ENCODE results near the gene LARGE2.

The LARGE2 gene

GRCh38 chr11:45930031-45930794 is 7.8 kb downstream of the LARGE2 start:
- no peak for DNase-seq (ENCODE audit: low read depth)

GRCh38 chr11:45930951-45931570 is 8.6 kb downstream of the LARGE2 start:
- DNase-seq (ENCODE audit: low read depth): no peak

- no peak for DNase-seq (ENCODE audit: low read depth)
These were observed 9.3 kb downstream of the LARGE2 start for GRCh38 chr11:45931739-45932138.

- DNase-seq (ENCODE audit: low read depth): no peak
These were observed 9.8 kb downstream of the LARGE2 start for GRCh38 chr11:45932217-45932616.

GRCh38 chr11:45933131-45933831 is 10.8 kb downstream of the LARGE2 start:
- DNase-seq (ENCODE audit: low read depth): no peak

DNA sequence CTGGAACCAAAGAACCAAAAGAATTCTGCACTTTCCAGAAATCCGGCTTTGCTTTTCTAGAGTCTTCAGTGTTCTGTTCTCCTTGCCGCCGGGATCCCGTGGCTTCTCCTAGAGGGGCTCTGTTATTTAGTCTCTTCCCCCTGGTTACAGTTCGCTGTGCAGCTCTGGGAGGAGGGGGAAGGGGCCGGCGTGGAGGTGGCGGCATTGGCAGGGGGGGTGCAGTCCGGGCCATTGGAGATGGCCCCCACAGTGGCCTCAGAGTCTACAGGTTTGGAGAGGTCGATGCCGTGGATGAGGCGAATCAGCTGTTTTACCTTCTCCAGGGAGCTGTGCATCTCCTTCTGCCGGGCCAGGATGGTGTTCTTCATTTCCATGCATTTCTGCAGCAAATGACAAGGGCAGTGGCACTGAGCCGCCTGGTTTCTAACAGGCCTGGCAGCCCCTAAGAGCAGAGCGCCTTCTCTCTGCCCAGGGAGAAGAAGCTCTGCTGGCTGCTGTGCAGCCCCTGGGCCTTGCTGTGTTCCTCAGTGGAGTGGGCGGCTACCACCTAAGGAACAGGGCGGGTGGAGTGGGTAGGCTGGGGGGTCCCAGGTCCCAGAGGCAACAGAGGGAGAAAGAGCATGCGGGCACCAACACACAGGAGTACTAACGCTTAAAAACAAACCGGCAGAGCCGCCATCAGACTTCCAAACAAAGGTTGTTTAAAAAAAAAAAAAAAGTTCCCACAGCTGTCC is 11.6 kb downstream of the LARGE2 start:
- no peak for DNase-seq (ENCODE audit: low read depth)

GRCh38 chr11:45934580-45935318 is 12.3 kb downstream of the LARGE2 start:
- DNase-seq (ENCODE audit: low read depth): no peak

- DNase-seq (ENCODE audit: low read depth): no peak
These were observed 13.1 kb downstream of the LARGE2 start for GRCh38 chr11:45935349-45936064.

DNA sequence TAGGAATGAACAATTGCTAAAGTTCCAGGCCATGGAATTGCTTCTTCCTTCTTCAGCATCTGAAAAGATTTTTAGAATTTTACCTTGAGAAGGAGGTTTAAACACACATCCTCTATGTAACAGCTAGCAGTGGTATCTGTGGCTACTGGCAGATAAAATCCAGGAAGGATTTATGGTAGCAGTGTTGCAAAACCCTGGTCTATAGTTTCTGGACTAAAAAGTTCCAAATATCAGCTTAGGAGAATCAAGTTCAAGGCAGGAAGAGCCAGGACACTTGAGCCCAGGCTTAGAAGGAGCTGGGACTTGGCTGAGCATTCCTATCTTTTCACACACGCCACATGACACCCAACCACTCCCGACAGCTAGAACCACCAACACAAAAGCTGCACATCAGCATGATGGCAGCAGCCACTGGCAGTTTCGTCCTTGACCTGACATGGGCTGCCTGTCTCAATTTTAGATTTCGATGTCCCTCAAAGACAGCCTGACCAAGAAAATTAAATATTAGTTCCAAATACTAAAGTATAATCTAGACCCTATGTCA is 14.1 kb downstream of the LARGE2 start:
- no peak for DNase-seq (ENCODE audit: low read depth)

- no peak for DNase-seq (ENCODE audit: low read depth)
These were observed 15.5 kb downstream of the LARGE2 start for GRCh38 chr11:45937916-45938315.

GRCh38 chr11:45939836-45940235 is 17.4 kb downstream of the LARGE2 start:
- no peak for DNase-seq (ENCODE audit: low read depth)

DNA sequence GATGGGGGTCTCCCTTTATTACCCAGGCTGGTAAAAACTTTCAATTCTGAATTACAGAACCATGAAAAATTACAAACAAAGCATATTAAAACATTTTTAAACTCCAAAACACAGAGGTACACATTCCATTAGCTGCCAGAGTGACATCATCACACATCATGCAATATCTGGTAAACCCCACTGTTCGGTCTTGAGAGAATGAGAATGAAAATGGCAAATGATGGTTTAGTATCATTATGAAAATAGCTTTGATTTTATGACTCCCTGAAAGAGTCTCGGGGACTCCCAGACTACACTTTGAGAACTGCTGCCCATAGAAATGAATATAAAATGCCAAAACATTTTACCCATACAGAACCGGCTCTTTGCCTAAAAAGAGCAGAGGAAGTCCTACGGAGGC is 18.8 kb downstream of the LARGE2 start:
- no peak for DNase-seq (ENCODE audit: low read depth)

GRCh38 chr11:45942381-45942780 is 19.9 kb downstream of the LARGE2 start:
- DNase-seq (ENCODE audit: low read depth): no peak

- no peak for DNase-seq (ENCODE audit: low read depth)
These were observed 23.0 kb downstream of the LARGE2 start for GRCh38 chr11:45945397-45945999.

DNA sequence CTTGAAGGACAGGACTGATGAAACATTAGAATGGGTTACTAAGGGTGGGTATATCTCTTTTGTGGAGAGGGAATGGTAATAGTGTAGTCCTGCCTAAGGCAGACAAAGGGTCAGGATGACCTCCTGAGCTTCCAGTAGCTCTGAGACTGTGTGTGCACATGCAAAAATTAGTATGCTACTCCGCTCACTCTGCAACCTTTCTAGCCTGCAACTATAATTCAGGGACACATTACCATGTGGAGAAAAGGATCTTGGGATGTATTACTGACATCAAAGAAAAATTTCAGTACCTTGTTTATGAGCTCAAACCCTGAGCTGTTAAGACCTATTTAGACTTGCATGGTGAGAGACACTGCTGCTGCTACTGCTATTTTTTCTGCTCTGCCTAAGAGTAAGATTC is 25.4 kb downstream of the LARGE2 start:
- DNase-seq (ENCODE audit: low read depth): no peak

DNA sequence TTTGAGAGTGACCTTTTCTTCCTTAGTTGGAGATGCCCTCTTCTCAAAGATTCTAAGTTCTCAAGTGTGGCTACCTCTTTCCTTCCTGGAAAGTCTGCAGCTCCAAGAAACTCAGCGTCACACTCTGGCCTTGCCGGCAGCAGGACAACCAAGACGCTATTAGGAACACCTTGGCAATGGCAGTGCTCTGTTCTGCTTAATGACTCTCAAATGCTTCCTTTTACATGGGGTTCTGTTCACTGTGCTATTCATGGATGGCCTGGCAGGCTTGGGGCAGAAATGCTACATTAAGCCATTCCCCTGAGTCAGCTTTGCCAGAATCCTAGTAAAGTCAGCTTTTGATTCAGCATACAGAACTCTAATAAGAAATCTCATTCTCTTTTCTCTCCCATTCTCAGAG is 25.9 kb downstream of the LARGE2 start:
- DNase-seq (ENCODE audit: low read depth): no peak

DNA sequence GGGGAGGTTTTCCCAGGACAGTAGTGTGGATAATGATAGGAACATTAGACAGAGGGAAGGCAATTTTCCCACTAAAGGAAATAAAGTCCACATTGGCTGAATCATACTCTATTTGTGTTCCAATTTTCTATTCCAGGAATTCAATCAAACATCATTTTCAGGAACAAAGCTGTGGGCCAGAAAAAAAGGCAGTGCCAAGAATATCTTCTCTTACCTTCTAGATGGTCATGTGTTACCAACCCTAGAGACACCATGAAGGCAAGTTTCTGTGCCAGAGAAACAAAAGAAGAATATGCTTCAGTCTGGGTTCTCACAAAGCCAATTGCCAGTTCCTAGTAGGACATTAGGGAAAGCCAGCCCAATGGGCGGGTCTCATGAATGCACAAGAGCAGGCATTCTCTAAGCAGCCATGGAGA is 27.5 kb downstream of the LARGE2 start:
- no peak for DNase-seq (ENCODE audit: low read depth)

DNA sequence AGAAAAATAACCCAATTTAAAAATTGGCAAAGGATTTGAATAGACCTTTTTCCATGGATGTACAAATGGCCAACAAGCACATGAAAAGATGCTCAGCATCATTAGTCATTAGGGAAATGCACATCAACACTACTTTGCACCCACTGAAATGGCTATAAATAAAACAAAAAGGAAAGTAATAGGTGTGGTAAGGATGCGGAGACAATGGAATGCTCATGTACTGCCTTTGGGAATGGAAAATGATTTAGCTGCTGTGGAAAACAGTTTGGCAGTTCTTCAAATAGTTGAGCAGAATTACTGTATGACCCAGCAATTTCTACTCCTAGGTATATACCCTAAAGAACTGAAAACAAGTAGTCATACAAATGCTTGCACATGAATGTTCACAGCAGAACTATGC is 37.4 kb downstream of the LARGE2 start:
- no peak for DNase-seq (ENCODE audit: low read depth)

DNA sequence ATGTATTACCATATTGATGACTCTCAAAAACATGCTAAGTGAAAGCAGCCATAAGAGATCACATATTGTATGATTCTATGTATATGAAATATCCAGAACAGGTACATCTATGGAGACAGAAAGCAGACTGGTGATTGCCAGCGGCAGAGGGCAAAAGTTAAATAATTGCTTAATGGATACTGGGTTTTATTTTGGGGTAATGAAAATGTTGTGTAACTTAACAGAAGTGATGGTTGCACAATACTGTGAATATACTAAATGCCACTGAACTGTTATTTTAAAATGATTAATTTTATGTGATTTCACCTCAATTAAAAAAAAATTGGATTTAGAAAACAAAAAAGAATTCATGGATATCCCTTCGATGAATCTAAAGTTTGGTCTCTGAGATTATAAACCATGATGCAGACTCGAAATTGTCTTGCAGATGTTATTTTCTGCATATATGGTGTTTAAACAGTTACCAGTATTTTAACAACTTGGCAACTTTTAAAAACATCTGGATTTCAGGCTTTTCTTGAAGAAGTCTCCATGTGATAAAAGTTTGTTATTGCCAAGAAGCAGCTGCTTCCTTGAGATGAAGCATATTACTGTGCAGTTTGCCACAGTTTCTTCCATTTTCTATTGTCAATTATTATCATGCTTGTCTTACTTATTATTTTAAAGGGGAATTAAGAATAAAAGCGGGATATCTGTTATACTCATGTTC is 38.1 kb downstream of the LARGE2 start:
- DNase-seq (ENCODE audit: low read depth): no peak

GRCh38 chr11:45961751-45962240 is 39.3 kb downstream of the LARGE2 start:
- DNase-seq (ENCODE audit: low read depth): no peak

Measured in non-pigmented ciliary epithelial cell (primary cell).